Ishikawa (cell line): ENCODE measurements around the gene GEMIN5.

Experiments used
- CEBPB ChIP-seq: IDR thresholded peaks from 2 replicates; pipeline ENCODE4 v1.6.1; 2012
- CREB1 ChIP-seq: IDR thresholded peaks from 2 replicates; pipeline ENCODE4 v1.6.1; 2012; ENCODE audit warnings: low read depth
- EGR1 ChIP-seq: IDR thresholded peaks from 2 replicates; pipeline ENCODE4 v1.6.1; 2012
- EP300 ChIP-seq: IDR thresholded peaks from 2 replicates; pipeline ENCODE4 v1.6.1; 2012; ENCODE audit warnings: borderline replicate concordance
- FOXM1 ChIP-seq: IDR thresholded peaks from 2 replicates; pipeline ENCODE4 v1.6.1; 2012; ENCODE audit warnings: low read depth, borderline replicate concordance
- MAX ChIP-seq: IDR thresholded peaks from 2 replicates; pipeline ENCODE4 v1.6.1; 2012
- NFIC ChIP-seq: IDR thresholded peaks from 2 replicates; pipeline ENCODE4 v1.6.1; 2012
- RAD21 ChIP-seq: IDR thresholded peaks from 2 replicates; pipeline ENCODE4 v1.6.1; 2012; ENCODE audit warnings: low read depth
- TAF1 ChIP-seq: IDR thresholded peaks from 2 replicates; pipeline ENCODE4 v1.6.1; 2012; ENCODE audit warnings: low read depth, mild to moderate bottlenecking
- TCF12 ChIP-seq: IDR thresholded peaks from 2 replicates; pipeline ENCODE4 v1.6.1; 2012; ENCODE audit warnings: low read depth
- TEAD4 ChIP-seq: IDR thresholded peaks from 2 replicates; pipeline ENCODE4 v1.6.1; 2012
- YY1 ChIP-seq: IDR thresholded peaks from 2 replicates; pipeline ENCODE4 v1.6.1; 2012; ENCODE audit warnings: low read depth
- ZBTB7A ChIP-seq: IDR thresholded peaks from 2 replicates; pipeline ENCODE4 v1.6.1; 2012; ENCODE audit warnings: low read depth
- TF ChIP-seq, protein P1 (sequence below): IDR thresholded peaks from 2 replicates; pipeline ENCODE4 v1.6.1; 2012; ENCODE audit warnings: low read depth, mild to moderate bottlenecking
- TF ChIP-seq, protein P2 (sequence below): IDR thresholded peaks from 2 replicates; pipeline ENCODE4 v1.6.1; 2012

The GEMIN5 gene

DNA sequence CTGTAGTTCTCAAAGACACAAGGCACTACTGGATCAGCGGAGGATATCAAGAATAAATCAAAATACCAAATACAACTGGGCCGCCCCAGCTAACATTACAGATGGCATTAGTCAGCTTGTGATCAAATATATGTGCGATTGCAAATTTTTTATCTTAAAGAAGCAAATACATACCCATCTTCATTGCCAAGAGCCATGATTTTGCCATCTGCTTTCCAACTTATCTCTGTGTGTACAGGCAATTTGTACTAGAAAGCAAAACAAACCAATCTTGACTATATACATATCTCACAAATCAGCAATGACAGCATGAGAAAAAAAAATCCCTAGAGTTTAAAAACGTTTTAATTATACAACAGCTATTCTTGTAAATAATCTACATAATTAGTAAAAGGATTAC lies 20.3 kb downstream of the GEMIN5 start:
- TF ChIP-seq YY1 (no peak), EGR1 (no peak), TEAD4 (no peak), CEBPB (no peak), RAD21 (no peak), NFIC (no peak)
- TF ChIP-seq, protein P1, sequence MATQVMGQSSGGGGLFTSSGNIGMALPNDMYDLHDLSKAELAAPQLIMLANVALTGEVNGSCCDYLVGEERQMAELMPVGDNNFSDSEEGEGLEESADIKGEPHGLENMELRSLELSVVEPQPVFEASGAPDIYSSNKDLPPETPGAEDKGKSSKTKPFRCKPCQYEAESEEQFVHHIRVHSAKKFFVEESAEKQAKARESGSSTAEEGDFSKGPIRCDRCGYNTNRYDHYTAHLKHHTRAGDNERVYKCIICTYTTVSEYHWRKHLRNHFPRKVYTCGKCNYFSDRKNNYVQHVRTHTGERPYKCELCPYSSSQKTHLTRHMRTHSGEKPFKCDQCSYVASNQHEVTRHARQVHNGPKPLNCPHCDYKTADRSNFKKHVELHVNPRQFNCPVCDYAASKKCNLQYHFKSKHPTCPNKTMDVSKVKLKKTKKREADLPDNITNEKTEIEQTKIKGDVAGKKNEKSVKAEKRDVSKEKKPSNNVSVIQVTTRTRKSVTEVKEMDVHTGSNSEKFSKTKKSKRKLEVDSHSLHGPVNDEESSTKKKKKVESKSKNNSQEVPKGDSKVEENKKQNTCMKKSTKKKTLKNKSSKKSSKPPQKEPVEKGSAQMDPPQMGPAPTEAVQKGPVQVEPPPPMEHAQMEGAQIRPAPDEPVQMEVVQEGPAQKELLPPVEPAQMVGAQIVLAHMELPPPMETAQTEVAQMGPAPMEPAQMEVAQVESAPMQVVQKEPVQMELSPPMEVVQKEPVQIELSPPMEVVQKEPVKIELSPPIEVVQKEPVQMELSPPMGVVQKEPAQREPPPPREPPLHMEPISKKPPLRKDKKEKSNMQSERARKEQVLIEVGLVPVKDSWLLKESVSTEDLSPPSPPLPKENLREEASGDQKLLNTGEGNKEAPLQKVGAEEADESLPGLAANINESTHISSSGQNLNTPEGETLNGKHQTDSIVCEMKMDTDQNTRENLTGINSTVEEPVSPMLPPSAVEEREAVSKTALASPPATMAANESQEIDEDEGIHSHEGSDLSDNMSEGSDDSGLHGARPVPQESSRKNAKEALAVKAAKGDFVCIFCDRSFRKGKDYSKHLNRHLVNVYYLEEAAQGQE = no peak

GRCh38 chr5:154916874-154917273 lies 21.1 kb downstream of the GEMIN5 start:
- TF ChIP-seq FOXM1 (no peak), EP300 (no peak), TCF12 (no peak), CREB1 (no peak), NFIC (no peak), TAF1 (no peak), MAX (no peak), RAD21 (no peak), TEAD4 (no peak), YY1 (no peak)
- TF ChIP-seq, protein P2, sequence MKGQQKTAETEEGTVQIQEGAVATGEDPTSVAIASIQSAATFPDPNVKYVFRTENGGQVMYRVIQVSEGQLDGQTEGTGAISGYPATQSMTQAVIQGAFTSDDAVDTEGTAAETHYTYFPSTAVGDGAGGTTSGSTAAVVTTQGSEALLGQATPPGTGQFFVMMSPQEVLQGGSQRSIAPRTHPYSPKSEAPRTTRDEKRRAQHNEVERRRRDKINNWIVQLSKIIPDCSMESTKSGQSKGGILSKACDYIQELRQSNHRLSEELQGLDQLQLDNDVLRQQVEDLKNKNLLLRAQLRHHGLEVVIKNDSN = no peak

- no peak for TF ChIP-seq CEBPB
- no peak for TF ChIP-seq RAD21
Measured at GRCh38 chr5:154901913-154902312, 36.1 kb downstream of the GEMIN5 start.

DNA sequence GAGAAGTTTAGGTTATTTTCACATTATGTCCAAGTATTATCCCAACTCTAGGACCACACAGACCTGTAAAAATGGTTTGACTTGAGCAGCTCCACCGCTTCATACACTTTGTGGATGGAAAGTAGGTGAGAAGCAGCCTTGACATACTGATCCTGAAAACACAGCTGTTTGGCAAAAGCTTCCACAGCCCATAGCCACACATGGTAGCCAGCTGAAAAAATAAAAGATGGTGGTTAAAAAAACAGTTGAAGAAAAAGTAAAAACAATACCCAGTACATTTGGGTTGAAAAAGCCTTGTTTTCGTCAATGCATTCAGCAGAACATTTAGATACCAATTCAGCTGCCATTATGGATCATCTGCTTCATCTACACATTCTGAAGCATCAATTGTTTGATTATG lies 36.7 kb downstream of the GEMIN5 start:
- TF ChIP-seq, protein P2 = no peak
- TF ChIP-seq EGR1 (no peak), YY1 (no peak), FOXM1 (no peak), CEBPB (no peak), CREB1 (no peak), ZBTB7A (no peak)
- TF ChIP-seq, protein P1 = no peak

DNA sequence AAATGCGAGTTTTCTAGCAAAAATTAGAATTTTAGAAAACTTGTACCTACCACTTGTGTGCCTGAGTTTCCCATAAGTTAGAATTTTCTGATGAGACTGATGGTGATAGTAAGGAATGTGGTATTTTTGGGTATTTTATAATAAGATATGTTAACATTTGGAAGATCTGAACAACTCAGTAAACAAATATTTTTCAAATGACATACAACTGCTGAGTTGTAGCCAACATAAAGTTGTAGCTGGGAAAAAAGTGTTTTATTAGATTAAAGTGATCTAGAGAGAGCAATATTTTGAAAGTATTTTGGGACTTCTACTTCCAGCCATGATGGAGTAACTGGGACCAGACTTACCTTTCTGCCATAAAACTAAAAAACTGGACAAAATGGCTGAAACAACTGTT lies 37.9 kb downstream of the GEMIN5 start:
- TF ChIP-seq, protein P1 = no peak
- TF ChIP-seq FOXM1 (no peak), EGR1 (no peak), YY1 (no peak), ZBTB7A (no peak), MAX (no peak), RAD21 (no peak), CEBPB (no peak), TCF12 (no peak), TAF1 (no peak), NFIC (no peak)
